Measurements from ENCODE around the gene TP53I13. TPM values are rescaled to one million over a fixed set of nuclear protein-coding genes. Genes with fewer than 3 reads are reported as not detected.

TP53I13 gene
- 76.8 and 78.2 TPM in 2 replicates for total RNA-seq

GRCh38 chr17:29568331-29569244 lies at the start of gene TP53I13:
TP53I13 (plus strand) TSS chr17:29568701; CDS start chr17:29568759, 58 bp downstream.

GRCh38 chr17:29566473-29567303 lies 1.8 kb upstream of the TP53I13 start, which contains the start of gene ABHD15:
ABHD15 (minus strand) TSS chr17:29567037; CDS start chr17:29566966, 71 bp downstream.

GRCh38 chr17:29589524-29590410 lies 21.3 kb downstream of the TP53I13 start, which contains the start of gene GIT1:
GIT1 (minus strand) TSS chr17:29589648; CDS start chr17:29589378, 270 bp downstream.

GRCh38 chr17:29592850-29593551 lies 24.5 kb downstream of the TP53I13 start, which contains the start of gene ANKRD13B:
ANKRD13B (plus strand) TSS chr17:29593132; CDS start chr17:29593622, 490 bp downstream.

Other genes starting within 250 kb of the TP53I13 start
- gene TAOK1, start 178.3 kb upstream of the TP53I13 start, total RNA-seq, result 28.2 and 37.4 TPM in 2 replicates
- gene ABHD15, start 1.7 kb upstream of the TP53I13 start, total RNA-seq, result 6.7 and 6.8 TPM in 2 replicates
- gene GIT1, start 20.9 kb downstream of the TP53I13 start, total RNA-seq, result 17.8 and 35.4 TPM in 2 replicates
- gene ANKRD13B, start 24.4 kb downstream of the TP53I13 start, total RNA-seq, result 5.8 and 13.4 TPM in 2 replicates
- 4.7 and 5.1 TPM in 2 replicates for gene CORO6, start 54.2 kb downstream of the TP53I13 start, total RNA-seq

Data from cardiac atrium fibroblast (primary cell).